ENCODE data around the gene ARHGAP24. TPM values are rescaled to one million over a fixed set of nuclear protein-coding genes. Genes with fewer than 3 reads are reported as not detected.

Gene ARHGAP24
- total RNA-seq, 2 experiments from 2014 or later: 0.30 to 0.53 TPM

DNA sequence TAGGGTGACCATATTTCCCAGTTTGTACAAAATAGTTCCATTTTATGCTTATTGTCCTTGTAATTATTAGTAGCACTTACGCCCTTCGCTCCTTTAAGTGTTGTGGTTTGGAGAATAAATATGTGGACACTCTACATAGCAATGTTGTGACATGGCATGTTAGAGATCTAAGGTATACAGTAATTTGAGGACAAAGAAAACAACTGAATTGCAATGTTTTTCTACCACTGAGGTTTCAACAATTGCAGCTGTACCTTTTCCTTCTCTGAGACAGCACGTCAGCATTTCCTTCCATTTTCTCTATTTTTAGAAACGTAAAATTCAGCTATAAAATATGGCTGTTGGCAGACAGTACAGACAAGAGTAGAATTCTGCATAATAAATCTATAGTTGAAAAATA, 561.8 kb downstream of the ARHGAP24 start:
- TF ChIP-seq, protein P1, sequence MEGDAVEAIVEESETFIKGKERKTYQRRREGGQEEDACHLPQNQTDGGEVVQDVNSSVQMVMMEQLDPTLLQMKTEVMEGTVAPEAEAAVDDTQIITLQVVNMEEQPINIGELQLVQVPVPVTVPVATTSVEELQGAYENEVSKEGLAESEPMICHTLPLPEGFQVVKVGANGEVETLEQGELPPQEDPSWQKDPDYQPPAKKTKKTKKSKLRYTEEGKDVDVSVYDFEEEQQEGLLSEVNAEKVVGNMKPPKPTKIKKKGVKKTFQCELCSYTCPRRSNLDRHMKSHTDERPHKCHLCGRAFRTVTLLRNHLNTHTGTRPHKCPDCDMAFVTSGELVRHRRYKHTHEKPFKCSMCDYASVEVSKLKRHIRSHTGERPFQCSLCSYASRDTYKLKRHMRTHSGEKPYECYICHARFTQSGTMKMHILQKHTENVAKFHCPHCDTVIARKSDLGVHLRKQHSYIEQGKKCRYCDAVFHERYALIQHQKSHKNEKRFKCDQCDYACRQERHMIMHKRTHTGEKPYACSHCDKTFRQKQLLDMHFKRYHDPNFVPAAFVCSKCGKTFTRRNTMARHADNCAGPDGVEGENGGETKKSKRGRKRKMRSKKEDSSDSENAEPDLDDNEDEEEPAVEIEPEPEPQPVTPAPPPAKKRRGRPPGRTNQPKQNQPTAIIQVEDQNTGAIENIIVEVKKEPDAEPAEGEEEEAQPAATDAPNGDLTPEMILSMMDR (IDR thresholded peaks at IDR 0.05): no peak
- CTCF ChIA-PET: no interaction called here
- ATAC-seq (ENCODE audit: poor library complexity): no peak
- Mint-ChIP-seq H3K4me1 (ENCODE audit: low read depth) (no peaks in the 10 kb centered on the region), H3K9me3 (no peaks in the 10 kb centered on the region), H3K4me3 (no peak overlapping the region), H3K27me3 (no peaks in the 10 kb centered on the region), H3K36me3 (ENCODE audit: low read depth) (no peaks in the 10 kb centered on the region), H3K27ac (no peak overlapping the region)
- no peaks in the 10 kb centered on the region for H3K36me3 ChIP-seq (ENCODE audit: insufficient read depth, low read length)
- no peaks in the 10 kb centered on the region for H3K27me3 ChIP-seq (ENCODE audit: control insufficient read depth in 1 of 2, insufficient read depth in 2 of 2, low read length in 2 of 2)
- no peak for DNase-seq
- POLR2A ChIA-PET: interaction anchor here (0.7 kb wide), 1 partner anchor 541 kb away, joined by 3 read pairs; no protein-coding TSS in a partner anchor
- H3K27ac ChIP-seq (ENCODE audit: low read depth in 1 of 2, low read length in 2 of 2): no peak overlapping the region
- intact Hi-C loops (cut with DNase I, micrococcal nuclease): no loop called here
- H3K4me1 ChIP-seq (ENCODE audit: insufficient read depth, low read length): no peaks in the 10 kb centered on the region
- H3K4me3 ChIP-seq (ENCODE audit: low read length): no peak overlapping the region
- no peaks in the 10 kb centered on the region for H3K9me3 ChIP-seq (ENCODE audit: control insufficient read depth in 1 of 2, insufficient read depth in 1 of 2, low read length in 2 of 2)

DNA sequence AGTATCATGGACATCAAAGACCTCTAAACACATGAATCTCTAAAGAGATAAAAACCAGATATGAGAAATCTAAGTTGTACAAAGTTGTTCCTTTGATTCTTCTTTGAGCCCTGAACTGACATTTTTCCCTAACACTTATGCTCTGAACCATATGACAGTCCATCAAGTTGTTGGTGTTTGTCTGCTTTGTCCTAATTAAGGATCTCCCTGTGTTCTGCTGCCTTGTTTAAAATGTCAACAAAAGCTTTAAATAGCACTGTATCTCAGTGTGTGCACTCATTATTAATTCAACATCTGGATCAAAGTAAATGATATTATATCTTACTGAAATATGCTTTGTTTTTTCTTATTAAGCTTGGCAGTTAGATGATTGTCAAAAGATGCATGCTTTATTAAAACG, 563.1 kb downstream of the ARHGAP24 start:
- H3K27ac Mint-ChIP-seq: no peak overlapping the region
- H3K27me3 Mint-ChIP-seq: no peaks in the 10 kb centered on the region
- no peaks in the 10 kb centered on the region for H3K4me1 Mint-ChIP-seq (ENCODE audit: low read depth)
- no peaks in the 10 kb centered on the region for H3K36me3 Mint-ChIP-seq (ENCODE audit: low read depth)
- H3K4me3 Mint-ChIP-seq: no peak overlapping the region
- intact Hi-C loops (cut with DNase I, micrococcal nuclease): no loop called here
- ChIA-PET CTCF (no interaction called here), POLR2A (no interaction called here)
- no peak for ATAC-seq (ENCODE audit: poor library complexity)
- Histone ChIP-seq H3K27me3 (ENCODE audit: control insufficient read depth in 1 of 2, insufficient read depth in 2 of 2, low read length in 2 of 2) (no peaks in the 10 kb centered on the region), H3K4me3 (ENCODE audit: low read length) (no peak overlapping the region), H3K9me3 (ENCODE audit: control insufficient read depth in 1 of 2, insufficient read depth in 1 of 2, low read length in 2 of 2) (no peaks in the 10 kb centered on the region), H3K27ac (ENCODE audit: low read depth in 1 of 2, low read length in 2 of 2) (no peak overlapping the region), H3K4me1 (ENCODE audit: insufficient read depth, low read length) (no peaks in the 10 kb centered on the region), H3K36me3 (ENCODE audit: insufficient read depth, low read length) (no peaks in the 10 kb centered on the region)
- DNase-seq: no peak
- TF ChIP-seq, protein P1 (IDR thresholded peaks at IDR 0.05): no peak
- H3K9me3 Mint-ChIP-seq: no peaks in the 10 kb centered on the region

DNA sequence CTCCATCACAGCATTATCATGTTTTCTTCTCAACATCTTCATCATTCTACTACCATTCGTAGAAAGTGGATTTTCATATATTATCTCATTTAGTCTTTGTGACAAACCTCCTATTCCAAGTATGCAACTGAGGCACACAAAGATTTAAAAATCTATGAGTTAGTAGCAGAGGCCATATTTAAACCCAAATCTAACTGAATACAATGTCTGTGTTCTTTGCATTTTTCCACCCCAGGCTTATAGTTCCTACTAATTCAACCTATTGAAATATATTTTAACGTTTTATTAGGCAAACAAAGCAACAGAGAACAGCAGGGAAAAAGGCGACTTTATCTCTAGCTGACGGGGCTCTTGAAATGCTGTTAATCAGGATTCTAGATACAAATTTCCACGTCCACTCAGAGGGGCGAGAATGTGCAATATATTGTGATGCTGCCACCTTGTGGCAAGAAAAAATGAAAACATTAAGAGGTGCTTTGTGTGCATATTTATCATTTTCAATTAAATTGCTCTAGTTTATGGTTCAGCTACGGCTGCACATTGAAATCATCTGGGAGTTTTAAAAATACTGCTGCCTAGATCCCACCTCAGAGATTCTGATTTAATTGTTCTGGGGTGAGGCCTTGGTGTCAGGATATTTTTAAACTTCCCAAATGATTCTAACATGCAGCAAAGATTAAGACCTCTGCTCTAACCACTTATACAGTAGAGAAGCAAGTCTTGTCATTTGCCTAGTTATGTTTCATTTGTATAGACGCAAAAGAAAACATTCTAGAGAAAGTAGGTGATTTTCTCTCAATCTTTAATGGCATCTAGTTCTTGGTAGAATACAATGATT, 569.0 kb downstream of the ARHGAP24 start:
- DNase-seq (peak in 3 of 14 experiments; percentile 16 to 32 (median 28)), ATAC-seq (ENCODE audit: poor library complexity) (no peak)
- Mint-ChIP-seq H3K27me3 (no peaks in the 10 kb centered on the region), H3K9me3 (no peaks in the 10 kb centered on the region), H3K27ac (no peak overlapping the region), H3K4me1 (ENCODE audit: low read depth) (no peaks in the 10 kb centered on the region), H3K4me3 (no peak overlapping the region), H3K36me3 (ENCODE audit: low read depth) (no peaks in the 10 kb centered on the region)
- Histone ChIP-seq H3K27ac (ENCODE audit: low read depth in 1 of 2, low read length in 2 of 2) (no peak overlapping the region), H3K9me3 (ENCODE audit: control insufficient read depth in 1 of 2, insufficient read depth in 1 of 2, low read length in 2 of 2) (no peaks in the 10 kb centered on the region), H3K4me3 (ENCODE audit: low read length) (no peak overlapping the region), H3K4me1 (ENCODE audit: insufficient read depth, low read length) (no peaks in the 10 kb centered on the region), H3K27me3 (ENCODE audit: control insufficient read depth in 1 of 2, insufficient read depth in 2 of 2, low read length in 2 of 2) (no peaks in the 10 kb centered on the region), H3K36me3 (ENCODE audit: insufficient read depth, low read length) (no peaks in the 10 kb centered on the region)
- CTCF ChIA-PET: no interaction called here
- intact Hi-C loops (cut with DNase I, micrococcal nuclease): no loop called here
- POLR2A ChIA-PET: no interaction called here
- TF ChIP-seq, protein P1 (IDR thresholded peaks at IDR 0.05): peak; percentile 62

Data from CD4-positive, alpha-beta T cell (primary cell).